Measurements from ENCODE around the gene TAF5L.

The TAF5L gene

DNA sequence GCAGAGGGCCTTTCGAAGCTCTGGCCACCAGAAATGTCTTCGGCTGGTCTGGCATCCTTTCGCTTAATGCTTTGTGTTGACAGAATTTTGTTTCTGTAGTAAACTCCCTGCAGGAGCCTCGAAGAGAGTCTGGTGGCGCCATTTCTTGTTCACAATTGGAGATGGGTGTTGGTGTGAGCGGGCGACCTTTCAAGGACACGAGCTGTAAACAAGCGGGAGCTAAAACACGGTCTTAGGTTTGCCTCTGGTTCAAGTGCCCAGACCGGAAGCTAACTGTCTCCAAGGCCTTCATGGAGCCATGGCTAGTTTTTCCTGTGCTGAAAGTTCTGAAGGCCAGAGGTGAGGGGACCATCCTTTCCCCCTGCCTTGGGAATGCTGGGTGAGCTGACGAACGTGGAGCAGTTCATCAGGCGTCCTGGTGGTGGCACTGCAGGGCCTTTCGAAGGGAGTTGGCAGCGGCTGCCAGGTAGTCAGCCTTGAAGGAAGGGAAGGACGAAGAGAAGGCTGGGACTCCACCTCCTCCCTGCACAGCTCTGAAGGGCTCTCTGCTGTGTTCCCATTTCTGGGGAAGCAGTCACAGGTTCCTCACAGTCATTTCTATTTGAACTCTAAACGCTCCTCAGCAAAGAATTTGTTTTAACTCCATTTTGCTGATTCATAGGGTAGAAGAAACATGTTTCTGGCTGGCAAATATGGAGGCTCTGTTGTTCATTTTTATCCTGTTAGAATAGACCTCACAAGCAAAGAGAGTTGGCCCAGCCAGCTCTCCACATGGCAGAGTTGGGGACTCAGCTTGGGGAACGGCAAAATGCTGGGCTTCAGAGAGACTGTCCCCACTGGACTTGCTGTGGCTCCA is 35.3 kb upstream of the TAF5L start:
- TF ChIP-seq TAF1 (IDR thresholded peaks at IDR 0.05; ENCODE audit: borderline replicate concordance, low read depth, low read length) (no peak), POLR2AphosphoS5 (IDR thresholded peaks at IDR 0.05; ENCODE audit: low read depth, low read length) (no peak), POLR2A (IDR thresholded peaks at IDR 0.05; ENCODE audit: low read depth, low read length) (no peak)
- FAIRE-seq (peak; percentile 81), DNase-seq (ENCODE audit: insufficient read length) (peak; percentile 57)

DNA sequence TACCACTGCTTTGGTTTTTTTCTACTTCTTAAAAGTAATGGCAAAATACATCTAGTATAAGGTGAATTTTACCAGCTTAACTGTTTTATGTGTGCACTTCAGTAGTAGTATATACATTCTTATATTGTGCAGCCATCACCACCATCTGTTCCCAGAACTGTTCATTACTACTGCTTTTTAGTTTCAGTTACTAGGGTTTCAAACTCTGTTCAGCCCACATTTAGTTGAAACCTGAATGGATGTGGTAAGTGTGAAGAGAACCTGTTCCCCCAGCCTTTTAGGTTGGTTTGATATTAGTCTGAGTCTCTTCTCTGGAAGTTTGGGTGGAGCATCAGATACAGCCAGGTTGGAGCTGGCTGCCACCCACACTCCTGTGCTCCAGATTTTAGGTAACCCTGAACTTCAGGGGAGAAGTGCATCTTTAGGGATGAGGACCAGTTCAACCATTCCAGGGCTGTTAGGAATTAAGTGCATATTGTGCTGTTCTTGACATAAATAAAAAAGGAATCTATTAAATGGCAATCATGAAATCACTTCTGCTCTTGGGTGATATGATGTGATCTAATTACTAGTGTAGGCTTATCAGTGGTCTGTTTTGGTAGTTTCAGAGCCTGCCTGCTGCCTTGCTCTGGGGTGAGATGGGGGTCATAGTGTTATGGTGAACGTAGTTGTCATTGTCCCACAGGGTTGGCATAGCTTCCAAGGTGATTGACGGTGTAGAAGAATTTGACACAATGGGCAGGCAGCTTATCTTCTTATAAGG is 32.3 kb upstream of the TAF5L start:
- DNase-seq (ENCODE audit: insufficient read length) (no peak), FAIRE-seq (no peak)
- TF ChIP-seq POLR2A (IDR thresholded peaks at IDR 0.05; ENCODE audit: low read depth, low read length) (no peak), TAF1 (IDR thresholded peaks at IDR 0.05; ENCODE audit: borderline replicate concordance, low read depth, low read length) (no peak), POLR2AphosphoS5 (IDR thresholded peaks at IDR 0.05; ENCODE audit: low read depth, low read length) (no peak)

DNA sequence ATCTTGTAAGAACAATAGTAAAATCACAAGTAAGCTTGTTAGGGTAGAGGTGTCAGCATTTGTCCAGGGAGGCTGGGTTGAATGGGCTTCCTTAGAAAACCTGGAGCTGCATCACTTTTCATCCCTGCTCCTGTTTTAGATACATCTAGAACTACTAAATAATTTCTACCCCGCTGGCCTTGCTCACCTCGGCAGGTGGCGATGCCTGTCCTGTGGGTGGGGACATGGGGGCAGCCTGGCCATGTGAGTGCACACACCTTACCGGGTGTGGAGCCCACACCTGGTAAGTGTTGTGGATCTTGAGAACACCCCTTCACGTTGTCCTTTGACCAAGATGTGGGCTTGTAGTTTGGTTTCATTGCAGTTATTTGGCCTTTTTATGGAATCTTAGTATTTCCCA is 29.9 kb upstream of the TAF5L start:
- DNase-seq (ENCODE audit: insufficient read length) (no peak), FAIRE-seq (no peak)
- TF ChIP-seq POLR2AphosphoS5 (IDR thresholded peaks at IDR 0.05; ENCODE audit: low read depth, low read length) = no peak
- no peak for TF ChIP-seq TAF1 (IDR thresholded peaks at IDR 0.05; ENCODE audit: borderline replicate concordance, low read depth, low read length)
- no peak for TF ChIP-seq POLR2A (IDR thresholded peaks at IDR 0.05; ENCODE audit: low read depth, low read length)

DNA sequence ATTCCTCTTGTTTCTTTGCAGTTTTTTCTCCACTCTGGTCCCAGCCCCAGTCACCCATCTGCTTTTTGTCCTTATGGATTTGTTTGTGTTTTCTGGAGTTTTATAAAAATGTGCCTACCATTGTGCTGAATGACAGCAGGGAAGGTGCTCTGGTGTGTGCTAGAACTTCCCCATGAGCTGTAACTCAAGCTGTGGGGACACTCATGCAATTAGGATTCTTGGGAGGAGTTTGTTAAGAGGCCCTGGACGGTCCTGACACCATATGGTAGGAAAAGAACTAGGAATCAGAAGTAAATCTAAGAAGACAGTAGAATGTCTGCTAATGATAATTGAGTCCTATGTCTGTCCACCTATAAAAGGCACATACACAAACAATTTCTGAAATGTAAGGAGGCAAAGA is 27.5 kb upstream of the TAF5L start:
- FAIRE-seq (no peak), DNase-seq (ENCODE audit: insufficient read length) (no peak)
- TF ChIP-seq TAF1 (IDR thresholded peaks at IDR 0.05; ENCODE audit: borderline replicate concordance, low read depth, low read length) = no peak
- no peak for TF ChIP-seq POLR2A (IDR thresholded peaks at IDR 0.05; ENCODE audit: low read depth, low read length)
- no peak for TF ChIP-seq POLR2AphosphoS5 (IDR thresholded peaks at IDR 0.05; ENCODE audit: low read depth, low read length)

DNA sequence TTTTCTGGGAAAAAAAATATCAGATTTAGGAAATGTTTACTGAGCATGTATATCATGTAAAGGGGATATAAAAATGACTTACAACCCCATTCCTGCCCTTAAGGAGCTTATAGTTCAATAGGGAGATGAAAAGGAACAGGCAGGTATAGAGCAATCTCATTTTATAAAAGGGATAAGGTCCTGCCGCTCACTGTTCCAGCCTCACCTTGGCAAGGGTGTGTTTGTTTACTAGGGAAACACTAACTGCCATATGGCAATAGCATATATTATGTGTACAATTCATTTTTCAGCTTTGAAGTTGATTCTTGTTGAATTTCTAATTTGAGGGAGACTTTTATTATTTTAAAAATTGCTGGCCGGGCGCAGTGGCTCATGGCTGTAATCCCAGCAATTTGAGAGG is 25.6 kb upstream of the TAF5L start:
- DNase-seq (ENCODE audit: insufficient read length) (no peak), FAIRE-seq (no peak)
- no peak for TF ChIP-seq POLR2AphosphoS5 (IDR thresholded peaks at IDR 0.05; ENCODE audit: low read depth, low read length)
- no peak for TF ChIP-seq TAF1 (IDR thresholded peaks at IDR 0.05; ENCODE audit: borderline replicate concordance, low read depth, low read length)
- no peak for TF ChIP-seq POLR2A (IDR thresholded peaks at IDR 0.05; ENCODE audit: low read depth, low read length)

DNA sequence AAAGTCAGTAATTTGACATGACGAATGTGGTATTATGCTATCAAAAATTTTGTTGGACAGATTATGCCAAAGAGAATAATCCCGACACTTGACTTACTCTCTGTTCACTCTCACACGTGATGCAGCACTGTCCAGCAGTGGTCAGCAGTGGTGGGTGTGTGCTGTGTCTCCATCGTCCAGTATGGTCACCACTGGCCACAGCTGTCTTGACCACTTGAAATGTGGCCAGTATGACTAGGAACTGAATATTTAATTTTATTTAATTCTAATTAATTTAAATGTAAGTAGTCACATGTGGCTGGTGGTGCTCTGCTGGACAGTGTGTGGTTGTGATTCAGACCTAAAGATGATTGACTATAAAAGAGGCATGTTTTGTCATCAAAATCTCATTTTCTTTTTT is 24.1 kb upstream of the TAF5L start:
- no peak for TF ChIP-seq TAF1 (IDR thresholded peaks at IDR 0.05; ENCODE audit: borderline replicate concordance, low read depth, low read length)
- no peak for TF ChIP-seq POLR2A (IDR thresholded peaks at IDR 0.05; ENCODE audit: low read depth, low read length)
- no peak for TF ChIP-seq POLR2AphosphoS5 (IDR thresholded peaks at IDR 0.05; ENCODE audit: low read depth, low read length)
- no peak for FAIRE-seq
- no peak for DNase-seq (ENCODE audit: insufficient read length)

DNA sequence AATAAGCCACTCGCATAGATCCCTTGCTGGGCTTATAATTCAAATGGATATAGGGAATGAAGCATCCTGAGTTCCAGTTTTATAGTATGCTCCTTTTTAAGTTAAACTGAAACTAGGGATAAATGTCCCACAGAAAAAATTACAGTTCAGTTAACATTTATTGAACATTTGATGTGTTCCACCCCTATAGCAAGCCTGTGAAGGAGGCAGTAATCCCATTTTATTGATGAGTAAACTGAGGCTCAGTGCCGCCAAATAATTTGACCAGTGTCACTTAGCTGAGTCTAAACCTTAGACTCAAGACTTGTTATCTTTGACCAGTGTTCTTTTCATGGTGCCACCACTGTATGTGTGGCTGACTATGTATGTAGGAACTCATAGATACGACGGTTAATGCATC is 22.5 kb upstream of the TAF5L start:
- no peak for TF ChIP-seq POLR2A (IDR thresholded peaks at IDR 0.05; ENCODE audit: low read depth, low read length)
- no peak for TF ChIP-seq POLR2AphosphoS5 (IDR thresholded peaks at IDR 0.05; ENCODE audit: low read depth, low read length)
- no peak for TF ChIP-seq TAF1 (IDR thresholded peaks at IDR 0.05; ENCODE audit: borderline replicate concordance, low read depth, low read length)
- DNase-seq (ENCODE audit: insufficient read length) (no peak), FAIRE-seq (no peak)

DNA sequence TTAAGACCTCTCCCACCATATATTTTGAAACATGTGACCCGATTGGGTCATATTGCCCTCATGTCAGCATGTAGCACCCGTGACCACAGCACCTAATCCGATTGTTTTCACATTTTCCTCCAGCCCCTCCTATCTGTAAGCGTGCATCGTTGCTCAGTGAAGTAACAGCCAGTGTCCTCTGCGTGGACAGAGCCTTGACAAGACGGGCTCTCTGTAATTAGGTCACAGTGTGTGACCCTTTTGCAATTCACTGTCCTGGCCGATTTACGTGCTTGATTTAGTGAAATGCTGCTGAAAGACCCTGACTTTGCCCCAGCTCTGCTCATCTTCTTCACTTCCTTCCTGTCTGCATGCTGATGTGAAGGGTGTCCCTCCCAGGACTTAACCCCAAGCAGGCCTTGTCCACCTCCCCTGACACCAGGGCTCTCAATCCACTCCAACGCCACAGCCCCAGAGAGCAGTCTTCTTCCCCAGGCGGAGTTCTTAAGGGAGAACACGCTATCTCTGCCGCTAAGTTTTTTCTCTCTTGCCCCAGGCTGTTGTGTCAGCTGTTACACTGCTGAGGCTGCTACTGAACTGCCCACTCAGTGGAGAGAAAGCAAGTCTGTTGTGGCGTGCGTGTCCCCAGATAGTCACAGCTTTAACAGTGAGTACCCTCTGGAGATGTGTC is 19.5 kb upstream of the TAF5L start:
- DNase-seq (ENCODE audit: insufficient read length) (no peak), FAIRE-seq (no peak)
- no peak for TF ChIP-seq TAF1 (IDR thresholded peaks at IDR 0.05; ENCODE audit: borderline replicate concordance, low read depth, low read length)
- TF ChIP-seq POLR2A (IDR thresholded peaks at IDR 0.05; ENCODE audit: low read depth, low read length) = no peak
- no peak for TF ChIP-seq POLR2AphosphoS5 (IDR thresholded peaks at IDR 0.05; ENCODE audit: low read depth, low read length)

DNA sequence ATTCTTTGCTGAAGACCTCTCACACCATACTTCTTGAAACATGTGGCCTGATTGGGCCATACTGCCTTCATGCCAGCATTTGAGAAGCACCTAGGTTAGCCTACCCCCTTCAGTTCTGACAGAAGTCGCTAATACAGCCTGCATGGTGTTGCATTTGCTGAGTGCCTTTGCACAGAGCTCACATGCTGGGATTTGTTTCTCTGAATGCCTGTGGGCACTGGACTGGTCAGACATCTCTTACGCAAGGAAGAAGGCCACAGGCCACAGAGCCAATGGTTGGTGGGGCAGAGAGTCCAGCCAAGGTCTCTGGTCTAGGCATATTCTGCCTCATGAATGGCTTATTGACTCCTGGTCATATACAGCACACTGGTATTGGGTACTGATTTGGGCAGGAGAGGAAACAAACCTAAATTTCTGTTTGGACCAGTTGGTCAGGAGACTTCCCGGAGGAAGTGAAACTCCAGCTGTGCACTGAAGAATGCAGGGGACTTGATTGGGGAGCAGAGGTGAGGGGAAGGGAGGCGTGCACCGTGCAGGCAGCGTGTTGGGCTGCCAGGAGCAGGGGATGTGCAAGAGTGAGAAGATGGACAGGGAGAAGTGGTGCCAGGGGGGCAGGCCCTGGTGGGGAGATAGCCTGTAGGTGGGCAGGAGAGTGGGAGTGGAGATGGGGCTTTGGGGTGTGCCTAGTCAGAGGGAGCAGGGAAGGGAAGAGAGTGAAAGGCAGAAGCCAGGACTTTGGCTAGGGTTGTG is 18.2 kb upstream of the TAF5L start:
- DNase-seq (ENCODE audit: insufficient read length) (no peak), FAIRE-seq (no peak)
- no peak for TF ChIP-seq POLR2AphosphoS5 (IDR thresholded peaks at IDR 0.05; ENCODE audit: low read depth, low read length)
- no peak for TF ChIP-seq TAF1 (IDR thresholded peaks at IDR 0.05; ENCODE audit: borderline replicate concordance, low read depth, low read length)
- TF ChIP-seq POLR2A (IDR thresholded peaks at IDR 0.05; ENCODE audit: low read depth, low read length) = no peak

DNA sequence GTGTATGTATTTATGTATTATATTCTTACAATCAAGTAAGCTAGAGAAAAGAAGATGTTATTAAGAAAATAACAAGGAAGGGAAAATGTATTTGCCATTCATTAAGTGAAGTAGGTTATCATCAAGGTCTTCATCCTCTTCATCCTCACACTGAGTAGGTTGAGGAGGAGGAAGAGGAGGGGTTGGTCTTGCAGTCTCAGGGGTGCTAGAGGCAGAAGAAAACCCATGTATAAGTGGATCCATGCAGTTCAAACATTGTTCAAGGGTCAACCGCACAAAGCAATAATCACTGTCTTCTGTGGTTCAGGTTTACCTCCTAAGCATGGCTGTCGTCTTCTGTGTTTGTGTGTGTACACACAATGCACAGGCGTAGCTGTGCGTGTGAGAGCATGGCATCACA is 17.0 kb upstream of the TAF5L start:
- TF ChIP-seq TAF1 (IDR thresholded peaks at IDR 0.05; ENCODE audit: borderline replicate concordance, low read depth, low read length) = no peak
- TF ChIP-seq POLR2AphosphoS5 (IDR thresholded peaks at IDR 0.05; ENCODE audit: low read depth, low read length) = no peak
- no peak for TF ChIP-seq POLR2A (IDR thresholded peaks at IDR 0.05; ENCODE audit: low read depth, low read length)
- no peak for DNase-seq (ENCODE audit: insufficient read length)
- FAIRE-seq = no peak

DNA sequence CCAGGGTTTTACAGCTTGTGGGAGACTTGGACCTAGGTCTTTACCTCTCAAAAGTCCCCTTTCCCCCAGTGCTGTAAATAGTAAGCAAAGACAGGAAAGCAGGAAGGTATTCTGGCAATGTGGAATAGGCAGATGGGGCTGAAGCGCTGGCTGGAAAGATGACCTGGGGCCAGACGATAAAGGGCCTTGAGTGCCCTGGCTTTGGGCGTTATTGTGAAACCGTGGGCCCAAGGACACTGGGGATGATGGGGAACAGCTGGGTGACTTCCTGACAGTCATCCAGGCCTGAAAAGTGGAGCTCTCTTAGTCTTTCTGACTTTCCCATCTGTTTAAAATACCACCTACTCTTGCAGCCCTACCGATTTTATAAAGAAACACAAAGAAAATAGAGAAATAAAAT is 16.5 kb upstream of the TAF5L start:
- TF ChIP-seq TAF1 (IDR thresholded peaks at IDR 0.05; ENCODE audit: borderline replicate concordance, low read depth, low read length) = no peak
- TF ChIP-seq POLR2A (IDR thresholded peaks at IDR 0.05; ENCODE audit: low read depth, low read length) = no peak
- FAIRE-seq (no peak), DNase-seq (ENCODE audit: insufficient read length) (no peak)
